Left renal pelvis (tissue), 4 donors: ENCODE measurements around the gene CCDC28A. TPM values are rescaled to one million over a fixed set of nuclear protein-coding genes. Genes with fewer than 3 reads are reported as not detected.

Experiments
- DNase-seq, 4 donors: peaks; one replicate each; pipeline ENCODE4 v3.0.0-alpha.2; 2013; ENCODE audit warnings: low read depth in 4 of 4, low spot score in 3 of 4
- polyA plus RNA-seq, 4 donors: library from polyadenylated mRNA; unstranded; fragments of 120-200 nt; gene quantifications; one replicate each; pipeline ENCODE4 v1.2.1, GENCODE V29; 2013; ENCODE audit not compliant: insufficient read length in 4 of 4

Gene CCDC28A
- polyA plus RNA-seq, 4 donors = 17.2 to 29.2 (median 28.2) TPM

GRCh38 chr6:138830248-138830647 is 56.7 kb downstream of the CCDC28A start:
- DNase-seq = no peak

- DNase-seq = no peak
These were observed 58.6 kb downstream of the CCDC28A start for GRCh38 chr6:138832182-138832581.

- no peak for DNase-seq
These were observed 60.4 kb downstream of the CCDC28A start for GRCh38 chr6:138833816-138834539.

GRCh38 chr6:138837246-138837645 is 63.7 kb downstream of the CCDC28A start:
- no peak for DNase-seq

Other genes with a start within 250 kb of the CCDC28A start
- gene ECT2L, start 22.3 kb downstream of the CCDC28A start, polyA plus RNA-seq = under 1 TPM; 0.15 to 0.38 (median 0.24) TPM
- 10 to 100 TPM; 52.0 to 81.0 (median 77.3) TPM for gene REPS1, start 214.5 kb downstream of the CCDC28A start, polyA plus RNA-seq